GM19035 (cell line): ENCODE data around the gene CEACAM6.
"Not testable (repeated sequence)": the region's sequence is repeated elsewhere in the genome, so short reads cannot be mapped to it uniquely, and the experiment has no call there.

Experiments
- ATAC-seq: cut with Tn5 transposase; IDR thresholded peaks from one replicate; pipeline ENCODE4 v1.9.1; 2021; ENCODE audit not compliant: unreplicated experiment

The CEACAM6 gene

GRCh38 chr19:41755328-41755913 is at the start of gene CEACAM6:
Gene CEACAM6 (plus strand): TSS chr19:41755530. CDS start chr19:41755639, 109 bp downstream.
- no peak for ATAC-seq

DNA sequence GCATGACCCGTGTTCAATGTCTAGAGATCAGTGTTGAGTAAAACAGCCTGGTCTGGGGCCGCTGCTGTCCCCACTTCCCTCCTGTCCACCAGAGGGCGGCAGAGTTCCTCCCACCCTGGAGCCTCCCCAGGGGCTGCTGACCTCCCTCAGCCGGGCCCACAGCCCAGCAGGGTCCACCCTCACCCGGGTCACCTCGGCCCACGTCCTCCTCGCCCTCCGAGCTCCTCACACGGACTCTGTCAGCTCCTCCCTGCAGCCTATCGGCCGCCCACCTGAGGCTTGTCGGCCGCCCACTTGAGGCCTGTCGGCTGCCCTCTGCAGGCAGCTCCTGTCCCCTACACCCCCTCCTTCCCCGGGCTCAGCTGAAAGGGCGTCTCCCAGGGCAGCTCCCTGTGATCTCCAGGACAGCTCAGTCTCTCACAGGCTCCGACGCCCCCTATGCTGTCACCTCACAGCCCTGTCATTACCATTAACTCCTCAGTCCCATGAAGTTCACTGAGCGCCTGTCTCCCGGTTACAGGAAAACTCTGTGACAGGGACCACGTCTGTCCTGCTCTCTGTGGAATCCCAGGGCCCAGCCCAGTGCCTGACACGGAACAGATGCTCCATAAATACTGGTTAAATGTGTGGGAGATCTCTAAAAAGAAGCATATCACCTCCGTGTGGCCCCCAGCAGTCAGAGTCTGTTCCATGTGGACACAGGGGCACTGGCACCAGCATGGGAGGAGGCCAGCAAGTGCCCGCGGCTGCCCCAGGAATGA is 48.4 kb upstream of the CEACAM6 start:
- ATAC-seq, result no peak

DNA sequence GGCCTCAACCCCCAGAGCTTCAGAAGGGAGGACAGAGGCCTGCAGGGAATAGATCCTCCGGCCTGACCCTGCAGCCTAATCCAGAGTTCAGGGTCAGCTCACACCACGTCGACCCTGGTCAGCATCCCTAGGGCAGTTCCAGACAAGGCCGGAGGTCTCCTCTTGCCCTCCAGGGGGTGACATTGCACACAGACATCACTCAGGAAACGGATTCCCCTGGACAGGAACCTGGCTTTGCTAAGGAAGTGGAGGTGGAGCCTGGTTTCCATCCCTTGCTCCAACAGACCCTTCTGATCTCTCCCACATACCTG is 47.9 kb upstream of the CEACAM6 start:
- ATAC-seq, result no peak

- no peak for ATAC-seq
These were observed 47.4 kb upstream of the CEACAM6 start for GRCh38 chr19:41707871-41708371.

GRCh38 chr19:41708481-41708880 is 46.8 kb upstream of the CEACAM6 start, which contains the start of gene CEACAM5:
Gene CEACAM5 (plus strand): TSS chr19:41708626. CDS start chr19:41708732, 106 bp downstream.
- ATAC-seq, result no peak

GRCh38 chr19:41709516-41709915 is 45.8 kb upstream of the CEACAM6 start:
- ATAC-seq, result not testable (repeated sequence)

DNA sequence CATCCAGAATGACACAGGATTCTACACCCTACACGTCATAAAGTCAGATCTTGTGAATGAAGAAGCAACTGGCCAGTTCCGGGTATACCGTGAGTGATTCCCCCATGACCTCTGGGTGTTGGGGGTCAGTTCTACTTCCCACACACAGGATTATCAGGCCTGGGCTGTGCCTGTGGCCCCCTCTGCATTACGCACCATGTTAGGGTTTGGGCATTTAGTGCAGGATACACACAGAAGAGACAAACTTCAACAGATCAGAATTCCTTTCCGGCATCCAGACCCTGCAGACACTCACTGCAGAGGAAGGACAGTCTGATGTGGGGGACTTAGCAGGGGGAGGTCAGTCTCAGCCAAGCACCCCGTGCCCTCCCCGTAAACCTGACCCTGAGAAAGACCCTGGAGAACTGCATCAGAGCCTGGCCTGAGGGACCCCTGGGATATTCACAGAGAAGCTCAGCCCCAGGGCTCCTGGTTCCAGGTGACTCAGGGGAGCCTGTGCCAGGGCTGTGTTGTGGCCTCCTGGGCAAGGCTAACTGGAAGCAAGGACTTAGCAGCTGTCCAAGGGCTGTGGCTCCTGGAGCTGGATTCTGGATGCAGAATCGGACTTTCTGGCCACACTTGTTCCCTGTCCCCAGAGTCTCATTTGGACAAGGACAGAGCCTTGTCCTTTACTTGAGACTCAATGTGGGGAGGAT is 45.2 kb upstream of the CEACAM6 start:
- no peak for ATAC-seq

DNA sequence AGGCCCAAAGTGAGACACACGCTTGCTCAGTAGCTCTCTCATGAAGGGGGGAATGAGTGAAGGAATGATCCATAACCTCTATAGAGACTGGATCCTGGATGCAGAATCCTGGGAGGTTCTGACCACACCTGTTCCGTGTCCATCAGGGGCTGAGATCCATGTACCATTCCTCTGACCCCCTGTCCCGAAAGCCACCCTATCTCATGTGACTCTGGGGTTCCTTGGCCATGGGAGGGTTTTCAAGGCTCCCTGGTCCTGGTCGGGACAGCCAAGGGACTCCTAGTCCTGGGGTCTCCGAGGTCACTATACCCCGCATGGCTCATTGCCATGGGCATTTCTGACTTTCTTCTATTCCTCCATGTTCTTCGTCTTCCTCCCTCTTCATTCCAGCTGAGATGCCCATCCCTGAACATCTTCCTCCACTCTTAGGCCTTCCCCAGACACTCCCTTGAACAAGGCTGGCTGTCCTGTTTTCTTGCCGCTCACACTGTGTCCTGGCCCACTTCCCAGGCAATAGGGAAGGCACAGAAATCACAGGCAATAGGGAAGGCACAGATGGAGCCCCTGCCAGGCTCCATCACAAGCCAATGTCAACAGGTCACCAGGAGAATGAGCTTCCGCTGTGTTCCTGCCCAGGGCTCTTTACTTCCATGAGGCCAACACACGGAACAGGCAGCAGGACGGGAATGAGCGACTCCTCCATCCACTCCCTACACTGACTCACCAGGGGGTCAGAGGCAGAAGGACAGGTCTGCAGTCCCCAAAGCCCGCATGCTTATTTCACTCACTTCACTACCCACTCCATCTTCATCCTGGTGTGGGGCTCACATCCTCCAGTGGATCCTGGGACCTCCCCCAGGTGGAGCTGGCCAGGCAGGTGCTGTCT is 43.7 kb upstream of the CEACAM6 start:
- ATAC-seq, result no peak

- ATAC-seq, result no peak
These were observed 40.7 kb upstream of the CEACAM6 start for GRCh38 chr19:41714598-41714997.

DNA sequence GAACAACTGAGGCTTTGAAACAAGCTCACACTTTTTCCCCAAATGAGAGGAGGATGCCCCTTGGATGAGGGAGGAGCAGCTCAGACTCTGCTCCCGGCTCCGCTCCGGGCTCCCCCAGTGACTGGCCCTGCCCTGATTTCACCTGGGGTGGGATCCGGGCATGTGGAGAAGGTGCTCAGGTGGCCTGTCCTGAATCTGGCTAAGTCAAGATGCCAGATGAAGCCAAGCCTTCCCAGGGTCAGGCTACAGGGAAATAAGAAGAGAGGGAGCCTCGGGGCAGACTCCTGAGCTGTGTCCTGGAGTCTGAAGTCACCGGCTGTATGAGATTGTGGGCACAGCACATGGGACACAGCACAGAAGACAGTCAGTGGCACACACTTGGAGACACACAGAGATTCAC is 36.6 kb upstream of the CEACAM6 start:
- ATAC-seq, result no peak

DNA sequence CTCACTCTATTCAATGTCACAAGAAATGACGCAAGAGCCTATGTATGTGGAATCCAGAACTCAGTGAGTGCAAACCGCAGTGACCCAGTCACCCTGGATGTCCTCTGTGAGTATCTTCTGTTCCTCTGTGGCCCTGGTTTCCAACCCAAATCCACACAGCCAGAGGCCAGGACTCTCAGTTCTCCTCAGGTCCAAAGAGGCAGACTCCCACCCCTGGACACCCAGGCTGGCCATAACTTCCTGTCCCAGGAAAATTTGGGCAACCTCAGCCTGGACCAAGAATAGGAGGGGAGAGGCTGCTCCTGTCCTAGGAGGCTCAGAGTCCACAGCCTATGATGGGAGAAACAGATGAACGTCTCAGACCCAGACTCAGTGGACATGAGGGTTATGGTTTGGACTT is 35.2 kb upstream of the CEACAM6 start:
- ATAC-seq, result no peak

- no peak for ATAC-seq
These were observed 28.8 kb upstream of the CEACAM6 start for GRCh38 chr19:41726493-41726892.

DNA sequence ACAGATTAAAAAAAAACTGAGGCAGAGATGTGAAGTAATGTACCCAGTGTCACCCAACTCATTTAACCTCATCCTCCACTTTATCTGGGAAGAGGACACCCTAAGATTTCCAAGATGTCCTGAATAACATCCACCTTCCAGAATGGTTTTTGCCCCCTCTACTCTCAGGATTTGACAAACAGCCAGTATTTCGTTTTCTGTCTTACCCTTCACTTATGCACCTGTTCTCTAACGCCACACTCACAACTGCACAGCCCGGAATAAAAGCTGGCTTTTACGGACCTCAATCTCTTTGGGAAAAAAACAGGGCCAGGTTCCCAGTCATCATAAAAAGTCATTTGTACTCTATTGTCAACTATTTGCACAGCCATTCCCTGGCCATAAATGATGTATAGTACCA is 21.2 kb upstream of the CEACAM6 start:
- no peak for ATAC-seq

DNA sequence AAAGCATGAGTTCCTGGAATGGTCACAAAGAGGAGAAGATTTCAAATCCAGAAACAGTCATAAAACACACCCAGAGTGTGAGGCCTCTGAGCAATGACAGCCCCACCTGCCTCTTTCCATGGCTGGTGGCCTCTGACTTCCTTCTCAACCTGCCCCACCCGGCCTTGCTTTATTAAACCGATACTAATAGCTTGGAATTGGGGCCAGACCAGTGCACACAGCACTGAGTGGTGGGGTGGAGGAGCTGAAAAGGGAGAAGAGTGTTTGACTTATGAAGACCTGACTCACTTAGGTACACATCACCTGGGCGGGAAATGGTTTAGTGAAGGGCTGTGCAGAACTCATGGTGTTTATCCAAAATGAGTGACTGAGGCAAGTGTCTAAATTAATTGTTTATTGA is 20.7 kb upstream of the CEACAM6 start:
- ATAC-seq, result no peak

DNA sequence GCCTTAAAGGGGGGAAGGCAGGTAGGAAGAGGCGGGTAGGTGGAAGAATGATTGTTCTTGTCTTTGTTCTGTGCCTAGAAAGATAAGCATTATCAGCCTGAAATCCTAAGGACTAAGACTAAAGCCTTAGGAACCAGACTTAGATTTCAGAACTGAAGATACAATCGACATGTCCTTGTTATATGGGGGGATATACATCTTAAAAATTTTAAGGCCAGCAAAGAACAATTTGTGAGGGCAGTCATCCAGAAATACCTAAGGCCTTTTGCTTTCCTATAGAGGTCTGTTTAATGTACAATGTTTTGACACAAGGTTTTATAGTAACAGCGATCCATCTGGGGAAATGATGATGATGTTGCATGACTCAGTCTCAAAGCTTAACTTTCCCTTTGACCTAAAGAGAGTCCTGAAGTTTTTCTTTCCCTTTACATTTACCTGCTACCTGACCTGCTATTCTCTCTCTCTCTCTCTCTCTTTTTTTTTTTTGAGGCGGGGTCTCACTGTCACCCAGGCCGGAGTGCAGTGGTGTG is 20.2 kb upstream of the CEACAM6 start:
- ATAC-seq, result no peak

GRCh38 chr19:41739361-41739760 is 16.0 kb upstream of the CEACAM6 start:
- ATAC-seq, result no peak

DNA sequence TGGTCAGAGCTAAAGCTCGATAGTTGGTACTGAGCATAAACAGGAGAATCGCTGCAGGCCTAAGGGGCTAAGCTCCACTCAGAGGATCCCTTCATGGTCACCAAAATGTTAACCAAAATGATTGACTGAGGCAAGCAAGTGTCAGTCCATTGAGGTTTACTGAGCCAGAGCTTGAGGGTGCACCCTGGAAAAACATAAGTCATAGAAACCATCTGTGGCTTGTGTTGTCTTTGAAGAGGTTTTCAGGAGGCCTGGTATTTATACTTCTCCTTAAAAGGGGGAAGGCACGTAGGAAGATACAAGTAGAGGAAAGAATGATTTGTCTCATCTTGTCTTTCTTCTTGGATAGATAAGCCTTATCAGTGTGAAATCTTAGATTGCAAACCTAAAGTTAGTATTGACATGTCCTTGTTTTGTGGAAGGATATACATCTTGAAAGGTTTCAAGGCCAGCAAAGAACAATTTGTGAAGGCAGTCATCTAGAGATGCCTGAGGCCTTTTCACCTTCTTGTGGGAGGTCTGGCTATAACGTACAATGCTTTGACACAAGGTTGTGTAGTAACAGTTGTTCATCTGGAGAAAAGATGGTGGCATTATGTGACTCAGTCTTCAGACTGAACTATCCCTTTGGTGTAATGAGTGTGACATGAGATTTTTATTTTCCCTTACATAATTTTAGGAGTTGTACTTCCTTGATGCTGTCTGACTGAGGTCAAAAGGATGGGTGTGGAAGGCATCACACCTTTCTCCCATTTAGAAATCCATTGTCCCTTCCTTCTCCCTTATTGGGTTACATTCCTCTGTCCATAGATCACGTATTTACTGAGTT is 14.7 kb upstream of the CEACAM6 start:
- no peak for ATAC-seq

DNA sequence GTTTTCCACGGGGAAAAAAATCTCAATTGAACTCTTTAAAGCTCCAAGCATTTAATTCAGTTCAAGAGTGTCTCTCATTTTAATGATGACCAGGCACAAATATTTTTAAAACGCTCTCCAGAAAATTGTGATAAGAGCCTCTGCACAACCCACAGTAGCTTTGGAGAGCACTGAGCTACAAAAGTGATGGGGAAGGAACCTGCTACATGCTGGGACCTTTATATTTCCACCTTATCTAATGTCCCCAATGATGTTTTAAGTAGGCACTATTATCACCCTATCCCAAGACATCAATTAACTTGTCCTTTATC is 14.1 kb upstream of the CEACAM6 start:
- ATAC-seq, result no peak

GRCh38 chr19:41744850-41745249 is 10.5 kb upstream of the CEACAM6 start:
- ATAC-seq, result no peak

- no peak for ATAC-seq
These were observed 9.6 kb upstream of the CEACAM6 start for GRCh38 chr19:41745756-41746155.
